Colonic mucosa (tissue), 4 donors: ENCODE measurements around the gene FBXL4. TPM values are rescaled to one million over a fixed set of nuclear protein-coding genes. Genes with fewer than 3 reads are reported as not detected.

Source experiments
- DNase-seq: peaks from one replicate; pipeline ENCODE4 v3.0.0-alpha.2; 2020
- H3K27ac ChIP-seq: fragments of 200-600 bp; one replicate; pipeline ENCODE4 v1.8.0; 2021
- H3K27me3 ChIP-seq: fragments of 200-600 bp; one replicate; pipeline ENCODE4 v1.8.0; 2021
- H3K36me3 ChIP-seq: fragments of 200-600 bp; one replicate; pipeline ENCODE4 v1.8.0; 2021
- H3K4me1 ChIP-seq: fragments of 200-600 bp; one replicate; pipeline ENCODE4 v1.8.0; 2021; ENCODE audit warnings: mild to moderate bottlenecking
- H3K4me3 ChIP-seq: fragments of 200-600 bp; one replicate; pipeline ENCODE4 v1.8.0; 2021
- H3K9ac ChIP-seq, 2 donors: one replicate each; pipeline ENCODE4 v1.7.0; 2013; ENCODE audit warnings: control low read depth in 2 of 2, low read depth in 2 of 2, low read length in 2 of 2
- H3K9me3 ChIP-seq: fragments of 200-600 bp; one replicate; pipeline ENCODE4 v1.8.0; 2021
- intact Hi-C: fragments of 100-400 bp; cut with DNase I; formaldehyde crosslinking; loops from one replicate; pipeline ENCODE4 v1.14.1; 2022
- total RNA-seq, 2 donors: library from RNA; stranded (reverse); fragmentation: NEBNext Ultra II Directional in 1 of 2; extraction: Animal tissue kit (Norgen Biotek cat#: 25700) in 1 of 2; gene quantifications; one replicate each; pipeline ENCODE4 v1.2.1, GENCODE V29; 2021
- TF ChIP-seq, protein P1 (sequence below): fragments of 200-600 bp; IDR thresholded peaks from one replicate; pipeline ENCODE4 v1.8.0; 2022; ENCODE audit warnings: antibody characterized with exemption, mild to moderate bottlenecking
- donor health status: healthy.
- donor health status: DM: no; HTN: no; CAD: no.
- donor health status: DM: no; HTN: no; CAD: no.

FBXL4 gene
- total RNA-seq, 2 donors from 2014 or later: 10.6 to 16.1 TPM

DNA sequence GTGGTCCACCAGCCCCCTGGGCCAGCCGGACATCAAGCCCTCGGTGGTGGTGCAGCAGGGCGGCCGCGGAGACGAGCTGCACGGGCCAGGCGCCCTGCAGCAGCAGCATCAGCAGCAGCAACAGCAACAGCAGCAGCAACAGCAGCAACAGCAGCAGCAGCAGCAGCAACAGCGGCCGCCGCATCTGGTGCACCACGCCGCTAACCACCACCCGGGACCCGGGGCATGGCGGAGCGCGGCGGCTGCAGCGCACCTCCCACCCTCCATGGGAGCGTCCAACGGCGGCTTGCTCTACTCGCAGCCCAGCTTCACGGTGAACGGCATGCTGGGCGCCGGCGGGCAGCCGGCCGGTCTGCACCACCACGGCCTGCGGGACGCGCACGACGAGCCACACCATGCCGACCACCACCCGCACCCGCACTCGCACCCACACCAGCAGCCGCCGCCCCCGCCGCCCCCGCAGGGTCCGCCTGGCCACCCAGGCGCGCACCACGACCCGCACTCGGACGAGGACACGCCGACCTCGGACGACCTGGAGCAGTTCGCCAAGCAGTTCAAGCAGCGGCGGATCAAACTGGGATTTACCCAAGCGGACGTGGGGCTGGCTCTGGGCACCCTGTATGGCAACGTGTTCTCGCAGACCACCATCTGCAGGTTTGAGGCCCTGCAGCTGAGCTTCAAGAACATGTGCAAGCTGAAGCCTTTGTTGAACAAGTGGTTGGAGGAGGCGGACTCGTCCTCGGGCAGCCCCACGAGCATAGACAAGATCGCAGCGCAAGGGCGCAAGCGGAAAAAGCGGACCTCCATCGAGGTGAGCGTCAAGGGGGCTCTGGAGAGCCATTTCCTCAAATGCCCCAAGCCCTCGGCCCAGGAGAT, 112.4 kb downstream of the FBXL4 start:
- intact Hi-C loops: no loop called here
- no peaks in the 10 kb centered on the region for H3K36me3 ChIP-seq
- peaks cover 12% of the 10 kb centered on the region for H3K4me1 ChIP-seq
- no peaks in the 10 kb centered on the region for H3K9me3 ChIP-seq
- peaks cover 96% of the 10 kb centered on the region for H3K27me3 ChIP-seq
- TF ChIP-seq, protein P1, sequence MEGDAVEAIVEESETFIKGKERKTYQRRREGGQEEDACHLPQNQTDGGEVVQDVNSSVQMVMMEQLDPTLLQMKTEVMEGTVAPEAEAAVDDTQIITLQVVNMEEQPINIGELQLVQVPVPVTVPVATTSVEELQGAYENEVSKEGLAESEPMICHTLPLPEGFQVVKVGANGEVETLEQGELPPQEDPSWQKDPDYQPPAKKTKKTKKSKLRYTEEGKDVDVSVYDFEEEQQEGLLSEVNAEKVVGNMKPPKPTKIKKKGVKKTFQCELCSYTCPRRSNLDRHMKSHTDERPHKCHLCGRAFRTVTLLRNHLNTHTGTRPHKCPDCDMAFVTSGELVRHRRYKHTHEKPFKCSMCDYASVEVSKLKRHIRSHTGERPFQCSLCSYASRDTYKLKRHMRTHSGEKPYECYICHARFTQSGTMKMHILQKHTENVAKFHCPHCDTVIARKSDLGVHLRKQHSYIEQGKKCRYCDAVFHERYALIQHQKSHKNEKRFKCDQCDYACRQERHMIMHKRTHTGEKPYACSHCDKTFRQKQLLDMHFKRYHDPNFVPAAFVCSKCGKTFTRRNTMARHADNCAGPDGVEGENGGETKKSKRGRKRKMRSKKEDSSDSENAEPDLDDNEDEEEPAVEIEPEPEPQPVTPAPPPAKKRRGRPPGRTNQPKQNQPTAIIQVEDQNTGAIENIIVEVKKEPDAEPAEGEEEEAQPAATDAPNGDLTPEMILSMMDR: no peak
- H3K27ac ChIP-seq: no peak overlapping the region
- no peak for DNase-seq
- H3K4me3 ChIP-seq: no peak overlapping the region
- no peak overlapping the region for H3K9ac ChIP-seq

DNA sequence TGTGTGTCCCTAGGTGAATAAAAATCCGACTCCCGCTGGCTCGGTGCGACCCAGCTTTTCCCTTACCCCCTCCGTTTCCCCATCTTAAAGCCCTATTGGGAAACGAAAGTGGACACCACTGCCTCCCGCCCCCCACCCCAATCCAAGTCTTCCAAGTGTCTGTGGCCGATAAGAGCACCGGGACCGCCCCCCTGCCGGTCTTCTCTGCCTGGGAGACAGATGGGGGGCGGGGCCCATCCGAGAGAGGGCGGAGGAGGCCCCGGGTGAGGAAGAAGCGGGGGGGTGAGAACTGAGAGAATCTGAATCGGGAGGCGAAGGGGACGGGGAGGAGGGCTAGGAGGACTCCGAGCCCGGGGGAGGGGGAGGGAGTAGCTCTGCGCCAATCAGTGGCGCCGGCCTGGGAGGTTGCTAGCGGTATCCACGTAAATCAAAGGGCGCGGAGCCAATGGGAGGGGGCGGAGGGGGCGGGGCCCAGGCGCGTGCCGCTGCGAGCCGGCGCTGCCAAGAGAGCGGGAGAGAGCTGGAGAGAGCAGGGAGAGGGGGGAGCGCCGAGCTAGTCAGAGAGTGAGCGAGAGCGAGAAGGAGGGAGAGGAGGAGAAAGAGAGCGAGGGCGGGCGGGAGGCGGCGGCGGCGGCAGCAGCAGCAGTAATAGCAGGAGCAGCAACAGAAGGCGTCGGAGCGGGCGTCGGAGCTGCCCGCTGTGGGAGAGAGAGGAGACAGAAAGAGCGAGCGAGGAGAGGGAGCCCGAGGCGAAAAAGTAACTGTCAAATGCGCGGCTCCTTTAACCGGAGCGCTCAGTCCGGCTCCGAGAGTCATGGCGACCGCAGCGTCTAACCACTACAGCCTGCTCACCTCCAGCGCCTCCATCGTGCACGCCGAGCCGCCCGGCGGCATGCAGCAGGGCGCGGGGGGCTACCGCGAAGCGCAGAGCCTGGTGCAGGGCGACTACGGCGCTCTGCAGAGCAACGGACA, 113.4 kb downstream of the FBXL4 start, which contains the start of gene POU3F2:
Gene POU3F2, plus strand, starts transcription at position 515 of the 972 bp plus-strand sequence. Its CDS starts 300 bp downstream, at position 815.
- Histone ChIP-seq H3K9me3 (no peaks in the 10 kb centered on the region), H3K27me3 (peaks cover 96% of the 10 kb centered on the region), H3K9ac (no peak within 1 kb of the TSS), H3K4me3 (peak within 1 kb of the TSS; percentile 39), H3K4me1 (peaks cover 12% of the 10 kb centered on the region), H3K27ac (no peak within 1 kb of the TSS), H3K36me3 (no peaks in the 10 kb centered on the region)
- TF ChIP-seq, protein P1: no peak
- peak; percentile 68 for DNase-seq
- intact Hi-C loops: no loop called here

DNA sequence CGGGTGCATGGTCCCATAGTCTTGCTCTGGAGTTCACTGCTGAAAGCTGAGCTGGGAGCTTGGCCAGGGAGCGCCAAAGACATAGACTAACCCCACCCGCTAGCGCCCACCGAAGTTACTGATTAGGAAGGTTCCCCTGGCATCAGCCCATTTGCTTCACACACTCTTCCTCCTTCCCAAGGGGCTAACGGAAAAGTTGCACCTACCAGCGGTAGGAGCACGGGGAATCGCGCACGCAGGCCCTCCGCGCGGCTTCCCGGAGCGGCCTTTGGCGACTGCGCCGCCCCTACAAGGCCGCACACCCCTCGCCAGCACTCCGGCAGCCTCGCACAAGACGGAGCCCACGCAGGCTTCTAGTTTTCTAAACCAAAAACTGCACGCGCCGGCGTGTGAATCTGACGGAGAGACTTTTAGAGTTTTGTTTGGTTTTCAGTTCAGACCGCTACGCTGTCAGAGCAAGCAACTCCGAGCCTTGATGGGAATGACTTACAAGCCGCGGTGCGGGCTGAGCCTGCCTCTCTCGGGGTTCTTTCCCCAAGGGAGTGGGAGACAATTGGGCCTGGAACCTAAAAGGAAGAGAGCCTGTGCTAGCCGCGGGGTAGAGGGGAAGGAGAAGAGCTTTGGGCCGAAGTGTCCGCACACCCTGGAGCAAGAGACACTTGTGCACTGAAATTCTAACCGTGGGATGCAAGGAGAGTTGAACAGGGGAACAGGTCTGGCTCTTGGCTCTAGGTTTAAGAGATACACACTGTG, 114.3 kb downstream of the FBXL4 start:
- no peak for DNase-seq
- Histone ChIP-seq H3K27ac (no peak overlapping the region), H3K4me1 (peaks cover 12% of the 10 kb centered on the region), H3K9ac (no peak overlapping the region), H3K36me3 (no peaks in the 10 kb centered on the region), H3K27me3 (peaks cover 95% of the 10 kb centered on the region), H3K9me3 (no peaks in the 10 kb centered on the region), H3K4me3 (peak overlapping the region; percentile 39)
- intact Hi-C loops: no loop called here
- TF ChIP-seq, protein P1: no peak

DNA sequence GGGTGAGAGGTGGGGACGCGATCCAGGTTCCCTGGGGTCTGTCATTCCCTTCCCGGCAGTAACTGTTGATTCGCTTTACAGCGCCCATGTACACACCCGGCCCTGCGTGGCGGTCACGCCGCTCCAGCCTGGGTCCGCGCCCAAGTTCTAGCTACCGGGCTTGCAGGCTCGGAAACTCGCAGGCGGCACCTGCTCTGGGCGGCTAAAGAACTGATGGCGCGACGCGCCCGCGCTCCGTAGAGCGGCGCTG, 114.8 kb downstream of the FBXL4 start:
- H3K4me1 ChIP-seq: peaks cover 12% of the 10 kb centered on the region

More for the DNA sequence above, 114.8 kb downstream of the FBXL4 start:
- no peaks in the 10 kb centered on the region for H3K9me3 ChIP-seq
- no peaks in the 10 kb centered on the region for H3K36me3 ChIP-seq
- no peak overlapping the region for H3K27ac ChIP-seq
- intact Hi-C loops: no loop called here
- peak overlapping the region; percentile 39 for H3K4me3 ChIP-seq
- no peak overlapping the region for H3K9ac ChIP-seq
- TF ChIP-seq, protein P1: no peak
- DNase-seq: no peak
- H3K27me3 ChIP-seq: peaks cover 94% of the 10 kb centered on the region
